Activated CD8-positive, alpha-beta memory T cell treated with anti-CD3 and anti-CD28 coated beads, Interleukin-2, amount 50 U/mL, for 24 hours (primary cell): ENCODE results near the gene PSMC1.

Experiments
- DNase-seq: peaks from one replicate; pipeline ENCODE4 v3.0.0-alpha.2; 2020; ENCODE audit errors: extremely low read depth

PSMC1 gene

GRCh38 chr14:90276646-90277367 lies 20.5 kb downstream of the PSMC1 start:
- DNase-seq = no peak

DNA sequence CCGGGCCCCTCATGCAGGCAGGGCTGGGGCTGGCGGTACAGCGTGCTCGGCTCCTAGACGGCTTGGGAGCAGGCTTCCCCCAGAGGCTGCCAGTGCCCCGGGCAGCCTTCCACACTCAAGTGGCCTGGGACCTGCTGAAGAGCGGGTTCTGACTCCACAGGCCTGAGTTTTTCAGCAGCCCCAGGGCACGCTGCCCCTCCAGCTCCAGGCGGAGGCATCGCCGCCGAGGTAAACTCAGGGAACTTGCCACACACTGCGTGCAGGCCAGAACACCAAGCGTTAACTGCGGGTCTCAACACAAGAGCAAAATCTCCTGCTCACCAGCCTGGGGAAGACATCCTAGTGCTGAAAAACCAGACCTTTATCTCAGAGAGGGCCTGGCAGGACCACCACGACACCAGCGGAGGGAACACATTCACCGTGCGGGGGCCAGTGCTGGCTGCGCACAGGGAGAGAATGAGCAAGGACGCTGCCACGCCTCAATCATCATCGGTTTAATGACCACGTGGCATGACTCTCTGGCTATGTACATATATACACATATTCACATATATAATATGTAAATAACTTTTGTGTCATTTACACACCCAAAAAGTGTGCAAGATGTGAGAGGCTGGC lies 21.3 kb downstream of the PSMC1 start:
- DNase-seq = no peak

DNA sequence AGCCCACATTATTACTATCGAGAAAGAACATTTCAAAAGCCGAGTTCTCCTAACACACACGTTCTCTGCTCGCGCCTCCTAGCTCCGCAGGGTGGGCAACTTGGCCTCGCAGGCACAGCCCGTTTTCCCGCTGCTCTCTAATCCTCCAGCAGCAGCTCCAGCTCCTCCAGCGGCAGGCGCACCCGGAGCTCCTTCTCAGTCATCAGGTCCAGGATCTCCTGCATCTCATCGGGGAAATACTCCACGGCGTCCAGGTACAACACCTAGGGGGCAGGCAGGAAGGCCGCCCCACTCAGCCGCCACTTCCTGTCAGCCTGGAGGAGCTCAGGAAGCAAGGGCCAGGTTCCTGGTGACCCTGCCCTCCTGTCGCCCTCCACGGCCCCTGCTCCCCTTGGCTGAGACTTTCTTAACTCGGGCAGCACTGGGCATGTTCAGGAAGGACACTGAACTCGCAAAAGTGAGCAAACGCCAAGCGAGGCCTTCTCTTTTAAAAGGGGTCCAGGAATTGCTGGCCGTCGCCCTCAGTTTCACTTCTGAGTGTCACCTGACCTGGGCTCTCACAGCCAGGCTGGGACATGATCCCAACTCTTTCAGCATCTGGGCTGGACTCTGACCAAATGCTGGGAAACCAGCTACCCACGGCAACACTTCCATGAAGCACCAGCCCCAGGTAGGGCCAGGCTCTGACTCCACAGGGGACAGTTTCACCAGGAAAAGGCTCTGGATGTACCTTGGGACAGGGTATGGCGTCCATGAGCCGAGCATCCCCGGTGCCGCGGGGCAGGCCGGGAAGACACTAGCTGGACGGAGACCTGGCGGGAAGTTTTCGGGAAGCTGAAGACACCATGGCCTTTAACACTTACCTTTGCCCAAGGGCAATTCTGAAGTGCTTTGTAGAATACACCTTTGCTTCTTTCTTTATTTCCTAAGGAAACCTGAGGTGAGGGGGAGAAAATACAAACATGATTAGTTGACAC lies 22.1 kb downstream of the PSMC1 start:
- DNase-seq = no peak

DNA sequence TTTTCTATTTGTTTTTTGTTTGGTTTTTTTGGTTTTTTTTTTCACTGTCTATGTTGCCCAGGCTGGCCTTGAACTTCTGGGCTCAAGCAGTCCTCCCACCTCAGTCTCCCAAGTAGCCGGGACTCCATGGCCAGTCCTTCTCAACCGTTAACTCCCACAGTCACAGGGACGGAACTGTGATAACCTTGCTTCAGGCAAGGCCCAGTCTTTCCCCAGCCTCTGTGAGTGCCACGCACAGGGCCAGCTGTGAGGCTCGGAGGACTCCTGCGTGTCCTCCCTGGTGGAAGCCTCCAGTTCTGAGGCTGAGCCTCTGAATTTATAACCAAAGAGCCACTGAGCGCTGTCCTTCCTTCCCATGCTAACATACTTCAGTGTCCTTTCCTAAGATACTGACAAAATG lies 23.7 kb downstream of the PSMC1 start:
- no peak for DNase-seq

GRCh38 chr14:90281261-90281660 lies 24.9 kb downstream of the PSMC1 start:
- DNase-seq = no peak

GRCh38 chr14:90281756-90282155 lies 25.4 kb downstream of the PSMC1 start:
- DNase-seq = no peak

GRCh38 chr14:90287791-90288190 lies 31.4 kb downstream of the PSMC1 start:
- no peak for DNase-seq

DNA sequence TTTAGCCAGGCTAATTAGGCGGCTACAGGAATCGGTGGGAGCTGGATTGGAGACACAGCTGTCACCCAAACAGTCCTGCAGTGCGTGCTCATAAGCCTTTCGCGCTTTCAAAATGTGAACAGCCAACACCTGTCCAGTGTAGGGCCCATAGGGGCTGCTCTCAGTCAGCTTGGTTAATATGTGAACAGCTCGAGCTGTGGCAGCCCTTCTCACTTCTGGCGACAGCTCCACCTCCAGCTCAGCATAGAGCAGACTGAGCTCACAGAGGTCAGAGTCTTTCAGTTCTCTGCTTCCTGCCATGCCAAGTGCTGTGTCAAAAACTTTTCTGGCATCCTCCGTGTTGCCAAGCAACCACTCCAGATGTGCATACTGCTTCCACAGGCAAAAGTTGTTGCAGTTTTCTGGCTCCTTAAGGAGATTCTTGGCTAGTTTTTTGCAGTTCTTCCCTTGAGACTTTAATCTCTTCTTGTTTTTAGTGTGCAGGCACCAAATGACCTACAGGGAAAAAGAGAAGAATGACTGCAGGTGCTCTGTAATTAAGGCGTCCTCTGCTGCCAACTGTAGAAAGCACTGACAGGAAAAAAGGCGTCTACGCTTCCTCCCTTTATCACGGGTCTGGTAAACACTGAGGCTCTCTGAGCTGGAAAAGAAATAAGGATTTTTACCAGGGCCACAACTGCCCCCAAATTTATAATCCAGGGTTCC lies 32.5 kb downstream of the PSMC1 start:
- DNase-seq = no peak

DNA sequence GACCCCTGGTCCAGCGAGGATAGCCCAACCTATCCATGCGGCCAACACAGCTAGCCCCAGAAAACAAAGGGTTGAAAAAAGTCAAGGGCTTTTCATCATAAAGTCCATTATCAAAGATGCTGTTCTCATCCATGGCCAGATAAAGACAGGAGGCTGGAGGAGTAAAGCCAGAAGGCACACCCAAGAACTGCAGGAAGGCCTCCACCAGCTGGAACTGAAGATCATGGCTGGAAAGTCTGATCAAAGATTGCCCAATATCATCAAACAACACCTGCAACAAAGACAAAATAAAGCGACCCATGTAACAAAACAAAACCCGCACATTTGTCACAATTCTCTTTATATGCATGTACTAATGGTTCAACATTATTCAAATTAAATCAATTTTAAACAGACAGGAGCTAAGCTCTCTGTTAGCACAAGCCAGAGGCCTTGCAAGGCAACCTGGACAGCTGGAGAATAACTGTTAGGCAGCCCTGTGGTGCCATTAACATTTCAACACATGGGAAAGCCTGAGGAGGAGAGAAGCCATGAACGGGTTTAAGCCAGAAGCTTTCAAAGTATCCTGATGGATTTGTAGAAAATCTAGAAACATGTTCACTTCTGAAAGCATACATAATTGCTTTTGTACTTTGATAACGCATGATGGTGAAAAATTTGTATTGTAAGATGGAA lies 34.1 kb downstream of the PSMC1 start:
- no peak for DNase-seq

DNA sequence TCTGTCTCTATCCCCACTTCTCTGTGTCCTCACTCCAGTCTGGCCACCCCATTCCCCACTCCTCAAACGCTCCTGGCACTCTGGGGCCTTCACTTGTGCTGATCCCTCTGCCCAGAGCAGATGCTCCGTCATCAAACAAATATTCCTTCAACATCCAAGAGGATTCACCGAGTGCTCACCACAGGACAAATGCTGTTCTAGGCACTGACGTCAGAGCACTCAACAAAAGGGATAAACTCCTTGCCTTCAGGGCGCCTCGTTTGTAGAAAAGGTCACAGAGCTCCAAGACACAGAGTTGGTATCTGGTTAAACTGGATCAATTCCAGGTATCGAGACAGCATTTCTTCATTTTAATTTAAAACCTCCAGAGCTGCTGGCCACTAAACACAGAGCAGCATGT lies 35.3 kb downstream of the PSMC1 start:
- no peak for DNase-seq

DNA sequence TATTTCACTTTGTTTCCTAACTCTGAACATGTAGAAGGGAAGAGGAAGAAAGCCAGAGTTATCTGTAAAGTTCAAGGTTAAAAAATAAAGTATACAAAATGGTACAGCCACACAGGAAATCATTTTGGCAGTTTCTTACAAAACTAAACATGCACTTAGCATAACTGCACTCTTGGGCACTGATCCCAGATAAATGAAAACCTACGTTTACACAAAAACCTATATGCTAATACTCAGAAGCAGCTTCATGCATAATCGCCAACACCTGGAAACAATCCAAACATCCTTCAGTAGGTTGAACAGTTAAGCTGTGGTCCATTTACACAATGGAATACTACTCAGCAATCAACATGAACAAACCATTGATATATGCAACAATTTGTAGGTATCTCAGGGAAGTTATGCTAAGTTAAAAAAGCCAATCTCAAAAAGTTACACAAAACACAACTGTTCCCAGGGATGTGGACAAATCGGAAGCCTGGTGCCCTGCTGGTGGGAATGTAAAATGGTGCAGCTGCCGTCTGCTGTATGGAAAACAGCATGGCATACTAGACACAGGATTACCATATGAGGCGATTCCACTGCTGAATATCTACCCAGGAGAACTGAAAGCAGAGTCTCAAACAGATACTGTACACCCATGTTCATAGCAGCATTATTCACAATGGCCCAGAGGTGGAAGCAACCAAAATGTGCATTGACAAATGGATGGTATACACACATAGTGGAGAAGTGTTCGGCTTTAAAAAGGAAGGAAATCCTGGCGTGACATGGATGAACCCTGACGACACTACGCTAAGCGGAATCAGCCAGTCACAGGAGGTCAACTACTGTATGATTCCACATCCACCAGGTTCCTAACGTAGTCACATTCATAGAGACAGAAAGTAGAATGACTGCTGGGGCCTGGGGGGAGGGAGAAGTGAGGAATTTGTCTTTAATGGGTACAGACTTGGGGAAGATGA lies 37.7 kb downstream of the PSMC1 start:
- no peak for DNase-seq

DNA sequence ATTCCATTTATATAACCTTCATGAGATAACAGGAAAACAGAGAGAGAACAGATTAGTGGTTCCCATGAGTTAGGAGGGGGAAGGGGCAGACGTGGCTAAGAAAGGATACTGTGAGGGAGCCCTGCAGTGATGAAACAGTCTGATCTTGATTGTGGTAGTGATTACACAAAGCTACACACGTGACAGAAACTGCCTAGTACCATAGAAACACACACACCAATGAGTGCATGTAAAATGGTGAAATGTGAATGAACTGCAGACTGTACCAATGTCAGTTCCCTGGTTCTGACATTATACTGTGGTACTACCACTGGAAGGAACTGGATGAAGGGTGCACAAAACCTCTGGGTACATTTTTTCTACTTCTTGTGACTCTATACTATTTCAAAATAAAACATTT lies 38.5 kb downstream of the PSMC1 start:
- no peak for DNase-seq

GRCh38 chr14:90295870-90296516 lies 39.6 kb downstream of the PSMC1 start:
- no peak for DNase-seq

DNA sequence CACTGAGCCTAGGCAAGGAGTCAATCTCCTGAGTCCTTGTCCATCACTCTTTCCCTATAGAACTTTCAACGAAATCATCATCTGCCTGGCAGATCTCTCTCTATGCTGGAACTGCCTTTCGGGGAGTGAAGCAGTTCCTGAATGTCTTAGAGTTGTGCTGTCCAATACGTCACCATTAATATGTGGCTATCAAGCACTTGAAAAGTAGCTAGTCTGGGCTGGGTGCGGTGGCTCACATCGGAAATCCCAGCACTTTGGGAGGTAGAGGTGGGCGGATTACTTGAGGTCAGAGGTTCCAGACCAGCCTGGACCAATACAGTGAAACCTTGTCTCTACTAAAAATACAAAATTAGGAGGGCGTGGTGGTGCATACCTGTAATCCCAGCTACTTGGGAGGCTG lies 40.3 kb downstream of the PSMC1 start:
- DNase-seq = no peak

DNA sequence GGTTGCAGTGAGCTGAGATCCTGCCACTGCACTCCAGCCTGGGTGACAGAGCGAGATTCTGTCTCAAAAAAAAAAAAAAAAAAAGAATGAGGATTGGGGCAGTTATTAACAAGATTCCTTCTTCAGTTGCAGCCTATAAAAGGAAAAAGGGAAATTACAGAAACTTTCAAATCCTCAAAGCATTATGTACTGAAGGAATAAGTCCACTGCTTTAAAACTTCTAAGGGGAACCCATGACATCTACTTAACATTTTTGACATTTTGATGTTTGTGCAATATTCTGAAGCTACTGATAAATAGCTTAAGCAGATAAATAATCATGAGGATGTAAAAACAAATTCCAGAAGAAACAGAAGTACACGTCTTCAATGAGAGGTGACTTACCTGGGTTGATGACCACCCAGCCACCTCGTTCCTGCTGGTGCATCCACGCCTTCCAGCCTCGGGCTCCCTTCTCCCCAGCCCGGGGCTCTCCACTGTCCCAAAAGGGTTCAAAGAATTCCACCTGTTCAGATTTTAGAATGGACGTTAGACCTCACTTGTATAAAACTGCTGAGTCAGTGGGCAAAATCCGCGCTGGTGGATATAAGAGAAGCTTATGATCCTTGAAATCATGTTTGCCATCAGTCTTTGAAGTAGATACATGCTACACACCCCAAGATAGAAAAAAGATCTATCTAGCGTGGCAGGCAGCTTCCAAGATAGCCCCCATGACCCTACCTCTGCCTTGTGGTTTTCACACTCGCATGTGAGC lies 41.7 kb downstream of the PSMC1 start:
- no peak for DNase-seq

GRCh38 chr14:90299408-90299807 lies 43.1 kb downstream of the PSMC1 start:
- no peak for DNase-seq

- no peak for DNase-seq
Observed at GRCh38 chr14:90300611-90301047, 44.3 kb downstream of the PSMC1 start.

- DNase-seq = no peak
Observed at GRCh38 chr14:90301122-90301521, 44.8 kb downstream of the PSMC1 start.

- DNase-seq = no peak
Observed at GRCh38 chr14:90301668-90302090, 45.3 kb downstream of the PSMC1 start.
